ENCODE data around the gene HELZ. TPM values are rescaled to one million over a fixed set of nuclear protein-coding genes. Genes with fewer than 3 reads are reported as not detected.

The HELZ gene
- total RNA-seq, 4 donors from 2014 or later: 63.5 to 123 (median 87.6) TPM

DNA sequence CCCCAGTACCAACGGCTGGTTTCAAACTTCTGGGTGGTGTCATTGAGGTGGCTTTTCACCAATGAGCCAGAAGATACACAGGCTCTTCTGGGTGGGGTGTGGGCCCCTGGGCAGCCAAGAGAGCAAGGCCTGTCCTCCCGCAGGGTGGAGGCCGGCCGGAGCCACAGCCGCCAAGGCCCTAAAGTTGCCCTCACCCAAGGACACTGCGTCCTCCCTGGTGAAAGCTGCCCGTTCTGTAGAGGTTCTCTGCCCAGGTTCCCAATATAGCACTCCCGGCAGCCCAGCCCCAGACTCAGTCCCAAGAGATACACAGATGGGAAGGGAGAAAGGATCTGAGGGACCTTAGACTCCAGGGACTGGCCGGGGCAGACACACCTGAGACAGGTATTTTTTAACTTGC, 211.4 kb downstream of the HELZ start:
- no peak for DNase-seq (ENCODE audit: low spot score)
- TF ChIP-seq, protein P1, sequence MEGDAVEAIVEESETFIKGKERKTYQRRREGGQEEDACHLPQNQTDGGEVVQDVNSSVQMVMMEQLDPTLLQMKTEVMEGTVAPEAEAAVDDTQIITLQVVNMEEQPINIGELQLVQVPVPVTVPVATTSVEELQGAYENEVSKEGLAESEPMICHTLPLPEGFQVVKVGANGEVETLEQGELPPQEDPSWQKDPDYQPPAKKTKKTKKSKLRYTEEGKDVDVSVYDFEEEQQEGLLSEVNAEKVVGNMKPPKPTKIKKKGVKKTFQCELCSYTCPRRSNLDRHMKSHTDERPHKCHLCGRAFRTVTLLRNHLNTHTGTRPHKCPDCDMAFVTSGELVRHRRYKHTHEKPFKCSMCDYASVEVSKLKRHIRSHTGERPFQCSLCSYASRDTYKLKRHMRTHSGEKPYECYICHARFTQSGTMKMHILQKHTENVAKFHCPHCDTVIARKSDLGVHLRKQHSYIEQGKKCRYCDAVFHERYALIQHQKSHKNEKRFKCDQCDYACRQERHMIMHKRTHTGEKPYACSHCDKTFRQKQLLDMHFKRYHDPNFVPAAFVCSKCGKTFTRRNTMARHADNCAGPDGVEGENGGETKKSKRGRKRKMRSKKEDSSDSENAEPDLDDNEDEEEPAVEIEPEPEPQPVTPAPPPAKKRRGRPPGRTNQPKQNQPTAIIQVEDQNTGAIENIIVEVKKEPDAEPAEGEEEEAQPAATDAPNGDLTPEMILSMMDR (IDR thresholded peaks at IDR 0.05): no peak
- ATAC-seq (ENCODE audit: low FRiP score): no peak

DNA sequence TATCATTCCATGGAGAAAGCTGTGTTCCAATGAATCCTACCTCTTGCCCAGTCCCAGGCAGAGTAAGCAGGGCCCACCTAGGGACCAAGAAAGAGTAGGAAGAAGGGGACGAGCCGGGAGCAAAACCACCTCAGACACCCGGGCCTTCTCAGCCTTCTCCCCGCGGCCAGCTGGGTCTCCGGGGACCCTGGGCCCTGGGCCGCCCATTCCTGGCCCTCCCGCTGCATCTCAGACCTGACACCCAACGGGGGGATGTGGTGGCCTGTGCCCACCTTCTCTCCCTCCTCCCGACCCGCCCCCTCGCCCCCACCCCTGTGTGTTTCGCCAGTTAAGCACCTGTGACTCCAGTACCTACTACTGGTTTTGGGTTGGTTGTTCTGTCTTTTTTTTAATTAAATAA, 212.0 kb downstream of the HELZ start:
- ATAC-seq (ENCODE audit: low FRiP score) (no peak), DNase-seq (ENCODE audit: low spot score) (no peak)
- TF ChIP-seq, protein P1 (IDR thresholded peaks at IDR 0.05): no peak

DNA sequence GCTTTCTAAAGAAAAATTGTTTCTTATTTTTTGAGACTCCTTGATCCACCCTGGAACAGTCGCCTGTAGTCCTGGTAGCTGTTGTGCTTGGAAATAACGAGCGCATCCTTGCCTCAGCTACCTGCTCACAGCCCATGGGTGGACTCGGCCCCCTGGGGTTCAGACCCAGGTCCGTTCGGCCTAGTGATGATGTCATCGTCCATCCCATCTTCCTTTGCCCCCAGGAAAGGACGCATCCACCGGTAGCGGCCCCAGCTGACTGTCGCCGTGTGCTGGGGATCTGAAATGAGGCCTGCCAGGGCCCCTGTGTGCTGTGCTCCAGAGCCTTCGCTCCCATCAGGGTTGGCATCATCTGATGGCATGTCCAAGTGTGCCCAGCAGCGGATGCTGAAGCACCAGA, 212.6 kb downstream of the HELZ start:
- no peak for ATAC-seq (ENCODE audit: low FRiP score)
- TF ChIP-seq, protein P1 (IDR thresholded peaks at IDR 0.05): no peak
- DNase-seq (ENCODE audit: low spot score): no peak

DNA sequence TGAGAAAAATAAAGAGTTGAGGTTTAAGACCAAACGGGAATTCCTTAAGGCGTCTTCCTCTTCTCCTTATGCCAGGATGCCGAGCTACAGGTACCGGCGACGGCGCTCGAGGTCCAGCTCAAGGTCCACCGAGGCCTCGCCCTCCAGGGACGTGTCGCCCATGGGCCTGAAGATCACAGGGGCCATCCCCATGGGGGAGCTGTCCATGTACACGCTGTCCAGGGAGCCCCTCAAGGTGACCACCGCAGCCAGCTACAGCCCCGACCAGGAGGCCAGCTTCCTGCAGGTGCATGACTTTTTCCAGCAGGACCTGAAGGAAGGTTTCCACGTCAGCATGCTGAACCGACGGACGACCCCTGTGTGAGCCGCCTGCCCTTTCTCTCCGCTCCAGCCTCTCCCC, 214.4 kb downstream of the HELZ start:
- TF ChIP-seq, protein P1 (IDR thresholded peaks at IDR 0.05): no peak
- DNase-seq (ENCODE audit: low spot score) (no peak), ATAC-seq (ENCODE audit: low FRiP score) (no peak)

DNA sequence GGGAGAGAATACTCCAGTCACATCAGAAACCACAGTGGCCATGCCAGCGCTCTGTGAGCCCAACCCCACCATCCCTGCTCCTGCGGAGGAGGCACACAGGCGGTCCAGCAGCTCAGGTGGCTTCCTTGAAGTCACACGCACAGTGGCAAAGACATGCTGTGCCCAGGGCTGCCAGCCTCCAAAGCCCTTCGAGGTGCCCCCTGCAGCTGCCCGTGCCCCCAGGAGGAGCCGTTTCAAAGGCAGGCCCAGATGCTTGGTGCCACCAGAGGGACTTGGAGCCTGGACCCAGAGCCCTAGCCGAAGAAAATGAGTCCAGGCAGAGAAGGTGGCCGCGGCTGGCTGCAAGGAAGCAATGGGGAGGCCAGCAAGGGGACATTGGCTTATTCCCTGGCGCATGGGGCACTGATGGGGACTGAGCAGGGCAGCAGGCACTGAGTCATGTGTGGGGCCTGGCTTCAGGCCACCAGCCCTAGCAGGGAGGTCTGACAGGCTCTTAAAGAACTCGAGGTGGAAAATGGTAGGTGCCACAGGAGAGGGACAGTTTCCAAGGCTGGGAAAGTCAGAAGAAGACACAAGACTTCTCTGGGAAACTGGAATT, 217.9 kb downstream of the HELZ start:
- ATAC-seq (ENCODE audit: low FRiP score) (no peak), DNase-seq (ENCODE audit: low spot score) (no peak)
- TF ChIP-seq, protein P1 (IDR thresholded peaks at IDR 0.05): no peak

DNA sequence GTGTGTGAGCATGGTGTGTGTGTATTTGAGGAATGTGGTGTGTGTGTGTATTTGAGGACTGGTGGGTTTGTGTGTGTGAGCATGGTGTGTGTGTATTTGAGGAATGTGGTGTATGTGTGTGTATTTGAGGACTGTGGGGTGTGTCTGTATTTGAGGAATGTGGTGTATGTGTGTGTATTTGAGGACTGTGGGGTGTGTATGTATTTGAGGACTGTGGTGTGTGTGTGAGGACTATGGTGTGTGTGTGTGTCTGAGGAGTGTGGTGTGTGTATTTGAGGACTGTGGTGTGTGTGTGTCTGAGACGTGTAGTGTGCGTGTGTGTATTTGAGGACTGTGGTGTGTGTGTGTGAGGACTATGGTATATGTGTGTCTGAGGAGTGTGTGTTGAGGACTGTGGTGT, 218.7 kb downstream of the HELZ start:
- no peak for ATAC-seq (ENCODE audit: low FRiP score)
- TF ChIP-seq, protein P1 (IDR thresholded peaks at IDR 0.05): no peak
- no peak for DNase-seq (ENCODE audit: low spot score)

DNA sequence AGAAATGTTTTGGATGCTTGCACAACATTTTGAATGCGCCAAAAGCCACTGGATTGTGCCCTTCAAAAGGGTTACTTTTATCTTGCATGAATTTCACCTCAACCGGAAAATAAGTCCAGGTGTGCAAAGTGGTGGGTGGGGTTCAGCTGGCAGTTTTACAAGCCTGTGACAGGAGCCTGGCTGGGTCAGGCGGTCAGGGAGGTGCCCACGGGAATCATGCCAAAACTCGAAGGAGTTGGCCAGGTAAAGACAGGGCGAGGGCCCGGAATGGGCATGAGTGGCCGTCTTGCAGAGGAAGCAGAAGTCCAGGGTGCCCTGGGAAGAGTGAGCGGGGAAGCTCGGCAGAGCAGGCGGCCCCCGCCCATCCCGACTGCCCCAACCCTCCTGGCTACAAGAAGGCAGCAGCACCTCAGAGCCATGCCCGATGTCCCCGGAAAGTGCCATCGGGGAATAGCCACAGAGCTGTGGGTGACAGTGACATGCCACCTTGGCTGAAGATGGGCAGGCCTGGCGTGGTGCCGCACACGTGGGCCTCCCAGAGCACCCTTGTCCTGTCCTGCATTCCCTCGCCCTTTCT, 219.7 kb downstream of the HELZ start:
- ATAC-seq (ENCODE audit: low FRiP score) (no peak), DNase-seq (ENCODE audit: low spot score) (no peak)
- TF ChIP-seq, protein P1 (IDR thresholded peaks at IDR 0.05): no peak
